ENCODE measurements around the gene KRTAP11-1.

Gene KRTAP11-1

GRCh38 chr21:30881480-30881879 lies at the start of gene KRTAP11-1:
TSS of gene KRTAP11-1 (minus strand) at chr21:30881580. CDS start at chr21:30881524, 56 bp downstream.
- DNase-seq (ENCODE audit: low spot score): no peak

- no peak for DNase-seq (ENCODE audit: low spot score)
Measured at GRCh38 chr21:30924146-30924700, 42.8 kb upstream of the KRTAP11-1 start.

GRCh38 chr21:30921129-30921528 lies 39.7 kb upstream of the KRTAP11-1 start:
- no peak for DNase-seq (ENCODE audit: low spot score)

- no peak for DNase-seq (ENCODE audit: low spot score)
Measured at GRCh38 chr21:30917557-30917956, 36.2 kb upstream of the KRTAP11-1 start.

- no peak for DNase-seq (ENCODE audit: low spot score)
Measured at GRCh38 chr21:30900881-30901280, 19.5 kb upstream of the KRTAP11-1 start.

GRCh38 chr21:30882866-30883597 lies 1.7 kb upstream of the KRTAP11-1 start:
- no peak for DNase-seq (ENCODE audit: low spot score)

- no peak for DNase-seq (ENCODE audit: low spot score)
Measured at GRCh38 chr21:30880914-30881313, 466 bp downstream of the KRTAP11-1 start.

- DNase-seq (ENCODE audit: low spot score): no peak
Measured at GRCh38 chr21:30874526-30874925, 6.9 kb downstream of the KRTAP11-1 start.

- no peak for DNase-seq (ENCODE audit: low spot score)
Measured at GRCh38 chr21:30847627-30848500, 33.5 kb downstream of the KRTAP11-1 start.

- DNase-seq (ENCODE audit: low spot score): no peak
Measured at GRCh38 chr21:30842990-30843389, 38.4 kb downstream of the KRTAP11-1 start.

GRCh38 chr21:30839304-30839703 lies 42.1 kb downstream of the KRTAP11-1 start:
- peak; percentile 42 for DNase-seq (ENCODE audit: low spot score)

GRCh38 chr21:30838536-30838935 lies 42.8 kb downstream of the KRTAP11-1 start:
- DNase-seq (ENCODE audit: low spot score): no peak

- DNase-seq (ENCODE audit: low spot score): peak; percentile 52
Measured at GRCh38 chr21:30831194-30831765, 50.1 kb downstream of the KRTAP11-1 start.
